WI38 (cell line): ENCODE measurements around the gene CA5A.
"Not testable (repeated sequence)": the region's sequence is repeated elsewhere in the genome, so short reads cannot be mapped to it uniquely, and the experiment has no call there.

Source experiments
- H3K4me3 ChIP-seq: 2 replicates; pipeline ENCODE4 v1.5.1; 2011; ENCODE audit warnings: low read depth, mild to moderate bottlenecking, control low read depth, low read length
- TF ChIP-seq, protein P1 (sequence below): IDR thresholded peaks from 2 replicates; pipeline ENCODE4 v1.5.1; 2012; ENCODE audit warnings: low read depth, mild to moderate bottlenecking, control low read depth, low read length

The CA5A gene

DNA sequence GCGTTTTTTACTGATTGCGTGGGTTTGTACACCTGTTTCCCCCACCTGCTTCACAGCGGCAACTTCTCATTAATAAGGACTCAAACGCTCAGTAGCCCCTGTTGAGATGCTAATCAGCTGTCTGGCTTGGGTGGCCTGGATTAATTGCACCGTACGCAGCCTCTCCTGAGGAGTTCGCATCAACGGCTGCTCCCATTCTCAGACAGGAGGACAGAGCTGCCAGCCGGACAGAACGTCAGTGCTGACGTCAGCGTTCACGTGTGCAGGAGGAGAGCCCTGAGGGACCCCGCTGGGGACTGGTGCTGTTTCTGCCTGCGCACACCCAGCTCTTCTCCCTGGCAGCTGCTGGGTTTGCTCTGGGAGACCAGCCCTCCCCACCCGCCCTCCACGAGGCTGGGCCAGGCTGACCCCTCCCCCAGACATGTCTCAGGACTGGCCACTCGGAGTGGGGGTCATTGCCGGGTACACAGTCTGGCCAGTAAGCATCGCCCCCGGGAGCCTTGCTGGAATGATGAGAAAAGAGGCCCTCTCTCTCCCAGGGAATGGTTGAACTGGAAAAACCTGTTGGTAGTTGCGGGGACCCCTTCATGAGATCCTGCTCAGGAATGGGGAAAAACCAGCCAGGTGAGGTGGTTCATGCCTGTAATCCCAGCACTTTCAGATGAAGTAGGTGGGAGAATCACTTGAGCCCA lies 9.2 kb upstream of the CA5A start:
- no peak overlapping the region for H3K4me3 ChIP-seq

DNA sequence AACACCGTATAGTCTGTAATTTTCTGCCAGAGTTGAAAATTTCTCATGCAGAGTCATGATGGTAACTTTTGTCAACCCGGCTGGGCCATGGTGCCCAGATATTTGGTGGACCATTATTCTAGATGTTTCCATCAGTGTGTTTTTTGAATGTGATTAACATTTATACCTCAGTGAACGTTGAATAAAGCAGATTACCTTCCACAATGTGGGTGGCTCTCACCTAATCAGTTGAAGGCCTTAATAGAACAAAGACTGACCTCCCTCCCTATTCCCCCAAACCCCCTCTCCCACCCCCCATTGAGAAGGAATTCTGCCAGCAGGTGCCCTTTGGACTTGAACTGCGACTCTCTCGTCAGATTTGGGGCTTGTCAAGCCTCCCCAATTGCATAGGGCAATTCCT lies 6.4 kb upstream of the CA5A start:
- no peak overlapping the region for H3K4me3 ChIP-seq
- TF ChIP-seq, protein P1, sequence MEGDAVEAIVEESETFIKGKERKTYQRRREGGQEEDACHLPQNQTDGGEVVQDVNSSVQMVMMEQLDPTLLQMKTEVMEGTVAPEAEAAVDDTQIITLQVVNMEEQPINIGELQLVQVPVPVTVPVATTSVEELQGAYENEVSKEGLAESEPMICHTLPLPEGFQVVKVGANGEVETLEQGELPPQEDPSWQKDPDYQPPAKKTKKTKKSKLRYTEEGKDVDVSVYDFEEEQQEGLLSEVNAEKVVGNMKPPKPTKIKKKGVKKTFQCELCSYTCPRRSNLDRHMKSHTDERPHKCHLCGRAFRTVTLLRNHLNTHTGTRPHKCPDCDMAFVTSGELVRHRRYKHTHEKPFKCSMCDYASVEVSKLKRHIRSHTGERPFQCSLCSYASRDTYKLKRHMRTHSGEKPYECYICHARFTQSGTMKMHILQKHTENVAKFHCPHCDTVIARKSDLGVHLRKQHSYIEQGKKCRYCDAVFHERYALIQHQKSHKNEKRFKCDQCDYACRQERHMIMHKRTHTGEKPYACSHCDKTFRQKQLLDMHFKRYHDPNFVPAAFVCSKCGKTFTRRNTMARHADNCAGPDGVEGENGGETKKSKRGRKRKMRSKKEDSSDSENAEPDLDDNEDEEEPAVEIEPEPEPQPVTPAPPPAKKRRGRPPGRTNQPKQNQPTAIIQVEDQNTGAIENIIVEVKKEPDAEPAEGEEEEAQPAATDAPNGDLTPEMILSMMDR: no peak

More for the DNA sequence above, 9.2 kb upstream of the CA5A start:
- TF ChIP-seq, protein P1: no peak

DNA sequence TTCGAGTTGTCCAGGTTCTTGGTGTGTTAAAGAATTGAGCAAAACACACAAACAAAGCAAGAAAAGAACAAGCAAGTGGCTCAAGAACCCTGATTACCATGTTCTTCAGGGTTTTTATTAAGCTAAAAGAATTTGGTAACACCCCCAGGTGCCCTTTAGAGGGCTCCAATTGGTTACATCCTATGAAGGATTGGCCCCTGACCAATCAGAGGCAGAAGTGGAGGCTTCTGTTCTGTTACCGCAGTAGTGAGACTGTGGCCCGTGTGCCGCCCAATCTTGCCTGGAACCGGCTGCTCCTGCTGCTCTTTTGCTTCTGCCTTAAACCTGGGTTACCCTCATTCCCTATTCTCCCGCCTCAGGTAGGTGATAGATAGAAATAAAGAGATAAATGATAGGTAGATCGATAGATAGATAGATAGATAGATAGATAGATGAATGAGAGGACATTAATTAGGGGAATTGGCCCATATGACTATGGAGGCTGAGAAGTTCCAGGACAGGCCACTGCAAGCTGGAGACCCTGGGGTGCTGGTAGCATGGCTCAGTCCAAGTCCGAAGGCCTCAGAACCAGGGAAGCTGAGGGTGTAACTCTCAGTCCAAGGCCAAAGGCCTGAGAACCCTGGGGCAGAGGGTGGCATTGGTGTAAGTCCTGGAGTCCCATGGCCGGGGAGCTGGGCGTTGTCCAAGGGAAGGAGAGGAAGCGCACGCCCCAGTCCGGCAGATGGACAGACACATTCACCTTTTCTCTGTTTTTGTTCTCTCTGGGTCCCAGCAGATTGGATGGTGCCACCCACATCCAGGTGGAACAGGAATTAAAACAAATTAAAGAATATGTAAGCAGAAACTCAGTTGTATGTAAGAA lies 3.5 kb upstream of the CA5A start:
- TF ChIP-seq, protein P1: no peak
- H3K4me3 ChIP-seq: no peak overlapping the region

DNA sequence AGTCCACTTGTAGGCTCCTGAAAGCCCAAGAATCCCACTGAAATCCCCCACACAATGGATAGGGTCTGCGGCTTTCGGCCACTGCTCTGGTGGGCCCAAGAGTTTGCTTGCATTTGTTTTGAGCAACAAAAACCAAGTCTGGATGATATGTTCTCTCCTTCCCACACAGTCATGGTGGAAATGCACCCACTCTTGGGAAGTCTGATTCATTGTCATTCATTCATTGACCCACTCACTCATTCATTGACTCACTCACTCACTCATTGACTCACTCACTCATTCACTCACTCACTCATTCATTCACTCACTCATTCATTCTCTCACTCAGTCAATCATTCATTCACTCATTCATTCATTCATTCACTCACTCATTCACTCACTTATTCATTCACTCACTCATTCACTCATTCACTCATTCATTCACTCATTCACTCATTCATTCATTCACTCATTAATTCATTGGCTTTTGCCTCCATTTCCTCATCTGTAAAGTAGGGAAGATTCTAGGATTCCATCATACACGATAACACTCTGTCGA lies 2.2 kb upstream of the CA5A start:
- TF ChIP-seq, protein P1: no peak

GRCh38 chr16:87937231-87937542 lies 858 bp upstream of the CA5A start:
- H3K4me3 ChIP-seq: not testable (repeated sequence)

More for the DNA sequence above, 2.2 kb upstream of the CA5A start:
- no peak overlapping the region for H3K4me3 ChIP-seq

- not testable (repeated sequence) for H3K4me3 ChIP-seq
Observed at GRCh38 chr16:87936016-87936374, 334 bp downstream of the CA5A start.

- not testable (repeated sequence) for H3K4me3 ChIP-seq
Observed at GRCh38 chr16:87934752-87935425, 1.4 kb downstream of the CA5A start.

DNA sequence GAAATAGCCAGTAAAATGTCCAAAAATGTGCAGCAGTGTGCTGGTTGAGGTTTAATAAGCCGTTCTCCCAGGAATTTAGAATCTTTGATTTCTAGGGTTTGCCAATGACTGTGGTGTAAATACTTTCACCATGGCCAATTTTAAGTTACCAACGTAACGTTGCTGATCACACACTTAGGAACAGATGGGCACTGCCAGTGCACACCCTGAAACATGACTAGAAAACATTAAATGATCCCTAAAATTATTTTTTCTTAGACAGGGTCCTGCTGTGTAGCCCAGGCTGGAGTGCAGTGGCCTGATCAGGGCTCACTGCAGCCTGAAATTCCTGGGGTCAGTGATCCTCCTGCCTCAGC lies 3.2 kb downstream of the CA5A start:
- H3K4me3 ChIP-seq: no peak overlapping the region
- TF ChIP-seq, protein P1: no peak

DNA sequence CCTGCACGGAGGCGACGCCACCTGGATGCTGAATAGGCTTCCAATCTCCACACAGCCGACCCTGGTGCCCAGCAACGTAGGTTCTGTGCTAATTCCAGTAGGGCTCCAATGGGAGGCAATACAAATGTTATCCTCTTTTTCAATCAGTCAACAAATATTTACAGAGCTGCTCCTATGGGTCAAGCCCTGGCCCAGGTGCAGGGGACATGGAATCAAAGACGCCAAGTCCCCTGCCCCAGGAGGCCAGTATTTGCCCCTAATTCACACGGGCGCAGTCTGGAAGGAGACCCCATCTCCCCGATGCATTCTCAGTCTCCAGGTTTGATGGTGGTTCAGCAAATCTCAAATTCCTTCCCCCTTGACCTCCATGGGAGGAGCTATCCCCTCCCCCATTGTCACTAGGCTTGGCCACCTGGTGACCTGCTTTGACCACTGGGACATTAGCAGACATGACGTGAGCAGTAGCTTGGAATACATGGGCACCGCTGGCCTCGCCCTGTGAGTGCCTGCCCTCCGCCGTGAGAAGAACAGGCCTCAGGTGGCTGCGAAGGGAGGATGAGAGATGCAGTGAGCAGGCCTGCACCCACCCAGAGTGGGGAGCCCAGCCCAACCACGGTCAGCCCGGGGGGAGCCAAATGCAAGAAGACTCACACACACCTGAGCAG lies 3.7 kb downstream of the CA5A start:
- H3K4me3 ChIP-seq: not testable (repeated sequence)
